ENCODE results near the gene TSPAN9.

Gene TSPAN9

GRCh38 chr12:3243376-3244084, 166.4 kb downstream of the TSPAN9 start:
- H3K4me1 ChIP-seq (ENCODE audit: control insufficient read depth, insufficient read depth, low read length), result no peaks in the 10 kb centered on the region
- H3K27me3 ChIP-seq (replicated peaks; ENCODE audit: control insufficient read depth, insufficient read depth, low read length), result peaks cover 8% of the 10 kb centered on the region
- H3K36me3 ChIP-seq (ENCODE audit: control insufficient read depth, insufficient read depth, low read length, severe bottlenecking), result no peaks in the 10 kb centered on the region
- H3K9me3 ChIP-seq (ENCODE audit: control insufficient read depth, low read length), result no peaks in the 10 kb centered on the region
- no peak overlapping the region for H3K4me3 ChIP-seq (ENCODE audit: low read length)
- DNase-seq (ENCODE audit: low read depth), result no peak
- no peak overlapping the region for H3K9ac ChIP-seq (ENCODE audit: low read length)

GRCh38 chr12:3244219-3244750, 167.1 kb downstream of the TSPAN9 start:
- no peaks in the 10 kb centered on the region for H3K4me1 ChIP-seq (ENCODE audit: control insufficient read depth, insufficient read depth, low read length)
- no peak overlapping the region for H3K9ac ChIP-seq (ENCODE audit: low read length)
- H3K4me3 ChIP-seq (ENCODE audit: low read length), result no peak overlapping the region
- peaks cover 8% of the 10 kb centered on the region for H3K27me3 ChIP-seq (replicated peaks; ENCODE audit: control insufficient read depth, insufficient read depth, low read length)
- no peaks in the 10 kb centered on the region for H3K36me3 ChIP-seq (ENCODE audit: control insufficient read depth, insufficient read depth, low read length, severe bottlenecking)
- DNase-seq (ENCODE audit: low read depth), result no peak
- H3K9me3 ChIP-seq (ENCODE audit: control insufficient read depth, low read length), result no peaks in the 10 kb centered on the region

- Histone ChIP-seq H3K9ac (ENCODE audit: low read length) (no peak overlapping the region), H3K27me3 (replicated peaks; ENCODE audit: control insufficient read depth, insufficient read depth, low read length) (peaks cover 15% of the 10 kb centered on the region), H3K9me3 (ENCODE audit: control insufficient read depth, low read length) (no peaks in the 10 kb centered on the region), H3K4me1 (ENCODE audit: control insufficient read depth, insufficient read depth, low read length) (no peaks in the 10 kb centered on the region), H3K4me3 (ENCODE audit: low read length) (no peak overlapping the region), H3K36me3 (ENCODE audit: control insufficient read depth, insufficient read depth, low read length, severe bottlenecking) (no peaks in the 10 kb centered on the region)
- DNase-seq (ENCODE audit: low read depth), result no peak
Observed at GRCh38 chr12:3246253-3246652, 169.1 kb downstream of the TSPAN9 start.

- DNase-seq (ENCODE audit: low read depth), result no peak
- Histone ChIP-seq H3K9me3 (ENCODE audit: control insufficient read depth, low read length) (no peaks in the 10 kb centered on the region), H3K4me3 (ENCODE audit: low read length) (no peak overlapping the region), H3K4me1 (ENCODE audit: control insufficient read depth, insufficient read depth, low read length) (peaks cover 3% of the 10 kb centered on the region), H3K36me3 (ENCODE audit: control insufficient read depth, insufficient read depth, low read length, severe bottlenecking) (no peaks in the 10 kb centered on the region), H3K27me3 (replicated peaks; ENCODE audit: control insufficient read depth, insufficient read depth, low read length) (peaks cover 15% of the 10 kb centered on the region), H3K9ac (ENCODE audit: low read length) (no peak overlapping the region)
Observed at GRCh38 chr12:3247077-3247476, 169.9 kb downstream of the TSPAN9 start.

GRCh38 chr12:3247629-3248161, 170.5 kb downstream of the TSPAN9 start:
- Histone ChIP-seq H3K4me1 (ENCODE audit: control insufficient read depth, insufficient read depth, low read length) (peaks cover 10% of the 10 kb centered on the region), H3K9me3 (ENCODE audit: control insufficient read depth, low read length) (no peaks in the 10 kb centered on the region), H3K9ac (ENCODE audit: low read length) (no peak overlapping the region), H3K36me3 (ENCODE audit: control insufficient read depth, insufficient read depth, low read length, severe bottlenecking) (no peaks in the 10 kb centered on the region), H3K27me3 (replicated peaks; ENCODE audit: control insufficient read depth, insufficient read depth, low read length) (peaks cover 15% of the 10 kb centered on the region), H3K4me3 (ENCODE audit: low read length) (no peak overlapping the region)
- DNase-seq (ENCODE audit: low read depth), result no peak

- no peaks in the 10 kb centered on the region for H3K9me3 ChIP-seq (ENCODE audit: control insufficient read depth, low read length)
- no peak overlapping the region for H3K4me3 ChIP-seq (ENCODE audit: low read length)
- H3K9ac ChIP-seq (ENCODE audit: low read length), result no peak overlapping the region
- peaks cover 15% of the 10 kb centered on the region for H3K27me3 ChIP-seq (replicated peaks; ENCODE audit: control insufficient read depth, insufficient read depth, low read length)
- H3K36me3 ChIP-seq (ENCODE audit: control insufficient read depth, insufficient read depth, low read length, severe bottlenecking), result no peaks in the 10 kb centered on the region
- no peak for DNase-seq (ENCODE audit: low read depth)
- H3K4me1 ChIP-seq (ENCODE audit: control insufficient read depth, insufficient read depth, low read length), result peaks cover 15% of the 10 kb centered on the region
Observed at GRCh38 chr12:3249081-3249800, 172.1 kb downstream of the TSPAN9 start.

GRCh38 chr12:3250034-3250433, 172.9 kb downstream of the TSPAN9 start:
- DNase-seq (ENCODE audit: low read depth), result no peak
- Histone ChIP-seq H3K4me1 (ENCODE audit: control insufficient read depth, insufficient read depth, low read length) (peaks cover 15% of the 10 kb centered on the region), H3K36me3 (ENCODE audit: control insufficient read depth, insufficient read depth, low read length, severe bottlenecking) (no peaks in the 10 kb centered on the region), H3K9ac (ENCODE audit: low read length) (no peak overlapping the region), H3K9me3 (ENCODE audit: control insufficient read depth, low read length) (no peaks in the 10 kb centered on the region), H3K4me3 (ENCODE audit: low read length) (no peak overlapping the region), H3K27me3 (replicated peaks; ENCODE audit: control insufficient read depth, insufficient read depth, low read length) (peaks cover 11% of the 10 kb centered on the region)

GRCh38 chr12:3250576-3250975, 173.4 kb downstream of the TSPAN9 start:
- no peak for DNase-seq (ENCODE audit: low read depth)
- H3K36me3 ChIP-seq (ENCODE audit: control insufficient read depth, insufficient read depth, low read length, severe bottlenecking), result no peaks in the 10 kb centered on the region
- peaks cover 15% of the 10 kb centered on the region for H3K4me1 ChIP-seq (ENCODE audit: control insufficient read depth, insufficient read depth, low read length)
- H3K27me3 ChIP-seq (replicated peaks; ENCODE audit: control insufficient read depth, insufficient read depth, low read length), result peaks cover 15% of the 10 kb centered on the region
- no peak overlapping the region for H3K4me3 ChIP-seq (ENCODE audit: low read length)
- H3K9ac ChIP-seq (ENCODE audit: low read length), result no peak overlapping the region
- H3K9me3 ChIP-seq (ENCODE audit: control insufficient read depth, low read length), result no peaks in the 10 kb centered on the region

GRCh38 chr12:3251067-3251466, 173.9 kb downstream of the TSPAN9 start:
- no peak for DNase-seq (ENCODE audit: low read depth)
- peaks cover 15% of the 10 kb centered on the region for H3K4me1 ChIP-seq (ENCODE audit: control insufficient read depth, insufficient read depth, low read length)
- no peaks in the 10 kb centered on the region for H3K9me3 ChIP-seq (ENCODE audit: control insufficient read depth, low read length)
- H3K4me3 ChIP-seq (ENCODE audit: low read length), result no peak overlapping the region
- H3K27me3 ChIP-seq (replicated peaks; ENCODE audit: control insufficient read depth, insufficient read depth, low read length), result peaks cover 15% of the 10 kb centered on the region
- H3K36me3 ChIP-seq (ENCODE audit: control insufficient read depth, insufficient read depth, low read length, severe bottlenecking), result no peaks in the 10 kb centered on the region
- no peak overlapping the region for H3K9ac ChIP-seq (ENCODE audit: low read length)

- peaks cover 15% of the 10 kb centered on the region for H3K4me1 ChIP-seq (ENCODE audit: control insufficient read depth, insufficient read depth, low read length)
- H3K36me3 ChIP-seq (ENCODE audit: control insufficient read depth, insufficient read depth, low read length, severe bottlenecking), result no peaks in the 10 kb centered on the region
- DNase-seq (ENCODE audit: low read depth), result no peak
- H3K27me3 ChIP-seq (replicated peaks; ENCODE audit: control insufficient read depth, insufficient read depth, low read length), result peaks cover 15% of the 10 kb centered on the region
- no peaks in the 10 kb centered on the region for H3K9me3 ChIP-seq (ENCODE audit: control insufficient read depth, low read length)
- H3K9ac ChIP-seq (ENCODE audit: low read length), result no peak overlapping the region
- H3K4me3 ChIP-seq (ENCODE audit: low read length), result no peak overlapping the region
Observed at GRCh38 chr12:3251691-3252090, 174.5 kb downstream of the TSPAN9 start.

GRCh38 chr12:3252450-3252891, 175.3 kb downstream of the TSPAN9 start:
- peaks cover 14% of the 10 kb centered on the region for H3K27me3 ChIP-seq (replicated peaks; ENCODE audit: control insufficient read depth, insufficient read depth, low read length)
- H3K36me3 ChIP-seq (ENCODE audit: control insufficient read depth, insufficient read depth, low read length, severe bottlenecking), result no peaks in the 10 kb centered on the region
- no peak overlapping the region for H3K4me3 ChIP-seq (ENCODE audit: low read length)
- DNase-seq (ENCODE audit: low read depth), result no peak
- no peaks in the 10 kb centered on the region for H3K9me3 ChIP-seq (ENCODE audit: control insufficient read depth, low read length)
- H3K9ac ChIP-seq (ENCODE audit: low read length), result no peak overlapping the region
- peaks cover 15% of the 10 kb centered on the region for H3K4me1 ChIP-seq (ENCODE audit: control insufficient read depth, insufficient read depth, low read length)
